Mesodermal cell (in vitro differentiated cells): ENCODE measurements around the gene PTRH2.
"Not testable (repeated sequence)": the region's sequence is repeated elsewhere in the genome, so short reads cannot be mapped to it uniquely, and the experiment has no call there.

Experiments
- H3K27ac ChIP-seq: 2 replicates; pipeline ENCODE4 v1.7.0; 2013; ENCODE audit warnings: mild to moderate bottlenecking, low read depth, low read length, moderate library complexity; ENCODE audit not compliant: severe bottlenecking
- H3K36me3 ChIP-seq: 2 replicates; pipeline ENCODE4 v1.7.1; 2013; ENCODE audit warnings: mild to moderate bottlenecking, low read length, moderate library complexity; ENCODE audit not compliant: control insufficient read depth, insufficient read depth
- H3K4me1 ChIP-seq: one replicate; pipeline ENCODE4 v1.7.1; 2013; ENCODE audit warnings: mild to moderate bottlenecking, low read length; ENCODE audit not compliant: insufficient read depth, control insufficient read depth, poor library complexity, severe bottlenecking
- H3K4me3 ChIP-seq: 2 replicates; pipeline ENCODE4 v1.7.0; 2013; ENCODE audit warnings: low read length, control low read depth, mild to moderate bottlenecking; ENCODE audit not compliant: insufficient read depth, poor library complexity, severe bottlenecking; ENCODE audit errors: extremely low read depth
- H3K9me3 ChIP-seq: 2 replicates; pipeline ENCODE4 v1.7.1; 2013; ENCODE audit warnings: mild to moderate bottlenecking, low read length, moderate library complexity; ENCODE audit not compliant: control insufficient read depth
- WGBS, 2 experiments: methylation state at CpG; one replicate each; pipeline ENCODE4 v1.1.5; 2013; ENCODE audit warnings: missing lambda C conversion rate in 2 of 2; ENCODE audit not compliant: insufficient coverage in 2 of 2; 5-methylcytosine and 5-hydroxymethylcytosine counted together

The PTRH2 gene

GRCh38 chr17:59671386-59671785 lies 35.8 kb downstream of the PTRH2 start:
- WGBS, 2 experiments: no CpG with 5 or more reads among the region's 1 CpG
- peaks cover 7% of the 10 kb centered on the region for H3K4me1 ChIP-seq
- peaks cover 70% of the 10 kb centered on the region for H3K36me3 ChIP-seq
- H3K27ac ChIP-seq: no peak overlapping the region
- no peak overlapping the region for H3K4me3 ChIP-seq
- no peaks in the 10 kb centered on the region for H3K9me3 ChIP-seq

GRCh38 chr17:59669944-59670343 lies 37.3 kb downstream of the PTRH2 start:
- Histone ChIP-seq H3K36me3 (peaks cover 68% of the 10 kb centered on the region), H3K27ac (no peak overlapping the region), H3K4me1 (peaks cover 7% of the 10 kb centered on the region), H3K9me3 (no peaks in the 10 kb centered on the region), H3K4me3 (no peak overlapping the region)
- WGBS, 2 experiments: no CpG with 5 or more reads among the region's 1 CpG

- Histone ChIP-seq H3K27ac (no peak overlapping the region), H3K4me1 (peaks cover 7% of the 10 kb centered on the region), H3K9me3 (no peaks in the 10 kb centered on the region), H3K4me3 (no peak overlapping the region), H3K36me3 (peaks cover 68% of the 10 kb centered on the region)
- WGBS, 2 experiments: no CpG with 5 or more reads among the region's 1 CpG
These were observed 37.8 kb downstream of the PTRH2 start for GRCh38 chr17:59669411-59669810.

GRCh38 chr17:59668816-59669215 lies 38.4 kb downstream of the PTRH2 start:
- peaks cover 68% of the 10 kb centered on the region for H3K36me3 ChIP-seq
- peaks cover 7% of the 10 kb centered on the region for H3K4me1 ChIP-seq
- no peak overlapping the region for H3K27ac ChIP-seq
- H3K9me3 ChIP-seq: no peaks in the 10 kb centered on the region
- 88 to 100% methylated on average over 1 to 2 of the region's 3 CpGs for WGBS, 2 experiments
- H3K4me3 ChIP-seq: no peak overlapping the region

GRCh38 chr17:59666235-59666634 lies 41.0 kb downstream of the PTRH2 start:
- WGBS, 2 experiments: 80 to 82% methylated on average over 1 of the region's 5 CpGs
- peaks cover 79% of the 10 kb centered on the region for H3K36me3 ChIP-seq
- no peak overlapping the region for H3K27ac ChIP-seq

GRCh38 chr17:59656624-59657023 lies 50.6 kb downstream of the PTRH2 start:
- WGBS, 2 experiments: 100% methylated on average over 1 of the region's 7 CpGs; no CpG with 5 or more reads in 1 of the 2 experiments
- H3K27ac ChIP-seq, H3K4me1 ChIP-seq, H3K4me3 ChIP-seq: not testable (repeated sequence)
- Histone ChIP-seq H3K36me3 (peaks cover 92% of the 10 kb centered on the region), H3K9me3 (peaks cover 13% of the 10 kb centered on the region)

More at GRCh38 chr17:59666235-59666634, 41.0 kb downstream of the PTRH2 start:
- Histone ChIP-seq H3K4me1 (peaks cover 7% of the 10 kb centered on the region), H3K9me3 (no peaks in the 10 kb centered on the region), H3K4me3 (no peak overlapping the region)

- Histone ChIP-seq H3K27ac (no peak overlapping the region), H3K4me3 (no peak overlapping the region), H3K4me1 (peaks cover 9% of the 10 kb centered on the region), H3K36me3 (peaks cover 96% of the 10 kb centered on the region), H3K9me3 (peaks cover 13% of the 10 kb centered on the region)
- WGBS, 2 experiments: 100% methylated on average over 1 of the region's 2 CpGs; no CpG with 5 or more reads in 1 of the 2 experiments
These were observed 55.1 kb downstream of the PTRH2 start for GRCh38 chr17:59652119-59652518.

GRCh38 chr17:59651346-59651745 lies 55.9 kb downstream of the PTRH2 start:
- peaks cover 13% of the 10 kb centered on the region for H3K4me1 ChIP-seq
- H3K4me3 ChIP-seq: no peak overlapping the region
- peaks cover 96% of the 10 kb centered on the region for H3K36me3 ChIP-seq
- H3K27ac ChIP-seq: no peak overlapping the region
- H3K9me3 ChIP-seq: peaks cover 13% of the 10 kb centered on the region

GRCh38 chr17:59650642-59651041 lies 56.6 kb downstream of the PTRH2 start:
- H3K4me3 ChIP-seq: no peak overlapping the region
- H3K4me1 ChIP-seq: peaks cover 13% of the 10 kb centered on the region
- no CpG with 5 or more reads among the region's 1 CpG for WGBS, 2 experiments
- H3K27ac ChIP-seq: no peak overlapping the region
- H3K36me3 ChIP-seq: peaks cover 95% of the 10 kb centered on the region
- peaks cover 13% of the 10 kb centered on the region for H3K9me3 ChIP-seq

GRCh38 chr17:59649886-59650285 lies 57.3 kb downstream of the PTRH2 start:
- Histone ChIP-seq H3K36me3 (peaks cover 92% of the 10 kb centered on the region), H3K4me3 (no peak overlapping the region), H3K4me1 (peaks cover 13% of the 10 kb centered on the region), H3K9me3 (peaks cover 13% of the 10 kb centered on the region), H3K27ac (no peak overlapping the region)
